Measurements from ENCODE around the gene CACNA1S. TPM values are rescaled to one million over a fixed set of nuclear protein-coding genes. Genes with fewer than 3 reads are reported as not detected.

Gene CACNA1S
- total and polyA plus RNA-seq, 2 of the 8 experiments (the other 6 are each of a cell fraction or from before 2014, with no cell fraction given), result 0.06 TPM; not detected in 1

DNA sequence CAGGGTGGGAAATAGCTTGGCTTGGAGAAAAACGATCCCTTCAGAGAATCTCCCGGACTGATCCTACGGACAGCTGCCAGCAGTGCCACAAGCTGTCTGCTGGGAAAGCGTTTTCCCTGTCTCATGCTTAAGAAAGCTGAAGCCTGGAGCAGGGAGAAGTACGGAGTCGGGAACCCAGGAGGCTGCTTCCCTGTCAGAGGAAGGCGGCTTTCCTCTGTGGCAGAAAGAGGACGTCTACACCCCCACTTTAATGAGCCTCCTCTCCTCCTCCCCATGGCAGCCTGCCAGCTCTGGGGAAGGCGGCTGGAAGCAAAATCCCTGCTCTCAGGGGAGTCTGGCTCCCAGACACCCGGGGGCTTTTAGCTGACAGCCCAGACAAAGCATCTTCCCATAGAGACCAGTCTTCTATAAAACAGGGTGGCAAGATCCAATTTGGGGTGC lies 96.0 kb downstream of the CACNA1S start:
- no peak for DNase-seq (ENCODE audit: low read depth in 1 of 2, low spot score in 2 of 2)
- H2BK5ac ChIP-seq (ENCODE audit: low read depth, low read length), result no peak overlapping the region
- peaks cover 13 to 28% (median 19%) of the 10 kb centered on the region in 4 experiments for H3K4me1 ChIP-seq (replicated peaks in 1 of 4; ENCODE audit: control insufficient read depth in 3 of 4, insufficient read depth in 4 of 4, low read length in 3 of 4)
- H3K14ac ChIP-seq (ENCODE audit: insufficient read length), result no peak overlapping the region
- H4K5ac ChIP-seq (ENCODE audit: insufficient read length, low read depth, low read length), result no peak overlapping the region
- 0 out of 2 replicates have a peak overlapping the region, but pooled peaks have one; percentile 13 for H2BK20ac ChIP-seq (ENCODE audit: low read length)
- H3K4me2 ChIP-seq (ENCODE audit: insufficient read depth in 1 of 2, low read depth in 2 of 2, low read length in 2 of 2), result no peak overlapping the region
- no peak overlapping the region; the same call in 1 of the 2 replicates for H4K8ac ChIP-seq (ENCODE audit: extremely low read depth, insufficient read depth, low read length)
- 0 out of 2 replicates have a peak overlapping the region, but pooled peaks have one; percentile 40 for H2BK15ac ChIP-seq (ENCODE audit: low read length)
- no peak overlapping the region for H2AFZ ChIP-seq (ENCODE audit: low read length)
- H3K9me3 ChIP-seq (ENCODE audit: insufficient read depth in 2 of 2, low read depth in 1 of 2, low read length in 1 of 2), result no peaks in the 10 kb centered on the region
- H3K79me1 ChIP-seq (ENCODE audit: low read depth, low read length), result peaks cover 18% of the 10 kb centered on the region
- no peak overlapping the region for H3K4ac ChIP-seq (replicated peaks; ENCODE audit: insufficient read length, low read depth, low read length)
- peaks cover 1% of the 10 kb centered on the region; the same call in 1 of the 2 replicates for H3K23me2 ChIP-seq (ENCODE audit: low read depth, low read length)
- H4K20me1 ChIP-seq (replicated peaks in 1 of 2; ENCODE audit: control insufficient read depth in 1 of 2, insufficient read depth in 2 of 2, low read length in 2 of 2), result peaks cover 3 to 5% of the 10 kb centered on the region in 2 experiments
- H3K23ac ChIP-seq (ENCODE audit: insufficient read length), result no peak overlapping the region
- ChIA-PET CTCF (ENCODE audit: partially characterized antibody) (interaction anchor here (0.8 to 23.5 kb wide), 10 partner anchors 9 to 103 kb away, joined by 3 to 532 read pairs (median 12); no protein-coding TSS in a partner anchor), POLR2A (ENCODE audit: partially characterized antibody) (interaction anchor here (0.6 to 3.4 kb wide), 3 partner anchors 10 to 30 kb away, joined by 3 to 33 read pairs (median 3); no protein-coding TSS in a partner anchor)
- no peak overlapping the region for H2AK5ac ChIP-seq (ENCODE audit: low read depth, low read length)
- no peak overlapping the region for H3K9ac ChIP-seq (replicated peaks in 1 of 4; ENCODE audit: extremely low read depth in 1 of 4, low read depth in 3 of 4, low read length in 3 of 4)
- WGBS, 2 experiments (ENCODE audit: extremely low coverage in 1 of 2, insufficient coverage in 1 of 2, insufficient read length in 1 of 2, insufficient replicate concordance in 2 of 2, low coverage in 1 of 2, low lambda C conversion rate in 2 of 2, missing lambda C conversion rate in 1 of 2), result 79% methylated on average over 10 of the region's 10 CpGs; no CpG with 5 or more reads in 1 of the 2 experiments
- no peaks in the 10 kb centered on the region for H3K27me3 ChIP-seq (replicated peaks in 1 of 4; ENCODE audit: control insufficient read depth in 3 of 4, extremely low read depth in 1 of 4, insufficient read depth in 3 of 4, low read length in 3 of 4)
- no peak overlapping the region for H3K27ac ChIP-seq (ENCODE audit: low read depth, low read length)
- TF ChIP-seq SP2 (IDR thresholded peaks at IDR 0.05; ENCODE audit: low read length), result no peak
- no peak for TF ChIP-seq POU5F1 (IDR thresholded peaks at IDR 0.05; ENCODE audit: low read depth, low read length)
- peaks cover 0 to 34% of the 10 kb centered on the region in 2 experiments; a peak in 3 of 4 replicates for H3K79me2 ChIP-seq (ENCODE audit: control insufficient read depth in 1 of 2, insufficient read depth in 2 of 2, low read length in 2 of 2)
- FAIRE-seq, result no peak
- H3K56ac ChIP-seq (replicated peaks; ENCODE audit: insufficient read length, low read depth, low read length), result no peak overlapping the region
- H3K4me3 ChIP-seq (ENCODE audit: extremely low read depth in 1 of 4, insufficient read depth in 2 of 4, low read depth in 3 of 4, low read length in 4 of 4), result no peak overlapping the region
- no peak overlapping the region for H3K18ac ChIP-seq (ENCODE audit: extremely low read depth, low read length)
- no peak overlapping the region for H4K91ac ChIP-seq (replicated peaks; ENCODE audit: insufficient read length, low read length)
- no peaks in the 10 kb centered on the region for H3K36me3 ChIP-seq (ENCODE audit: control insufficient read depth in 2 of 4, insufficient read depth in 4 of 4, low read length in 3 of 4)
- H2BK120ac ChIP-seq (replicated peaks; ENCODE audit: low read depth, low read length), result no peak overlapping the region
- no peak overlapping the region for H2BK12ac ChIP-seq (ENCODE audit: low read depth, low read length)

Measured in H1 (cell line).